Right lobe of liver (tissue), 6 donors: Measurements from ENCODE around the gene ABCC1. TPM values are rescaled to one million over a fixed set of nuclear protein-coding genes. Genes with fewer than 3 reads are reported as not detected.

Experiments
- ATAC-seq, 4 donors: fragments of 200-7000 bp; cut with Tn5 transposase; one replicate each; pipeline ENCODE4 v1.9.1; 2020; ENCODE audit warnings: mild to moderate bottlenecking in 4 of 4, moderate library complexity in 4 of 4
- DNase-seq, 3 donors: peaks; one replicate each; pipeline ENCODE4 v3.0.0-alpha.2; 2020
- H3K27ac ChIP-seq, 3 donors: fragments of 200-600 bp; one replicate each; pipeline ENCODE4 v1.8.0; 2022
- H3K27me3 ChIP-seq, 2 donors: fragments of 200-600 bp; one replicate each; pipeline ENCODE4 v1.8.0; 2022
- H3K36me3 ChIP-seq, 4 donors: fragments of 200-600 bp; sonication (generic) in 1 of 4; one replicate each; pipeline versions ENCODE4 v1.5.1 to v1.8.0; 2017 to 2022; ENCODE audit warnings: control low read depth in 1 of 4
- H3K4me1 ChIP-seq, 4 donors: fragments of 200-600 bp; sonication (generic) in 1 of 4; one replicate each; pipeline versions ENCODE4 v1.5.1 to v1.8.0; 2017 to 2022; ENCODE audit warnings: control low read depth in 1 of 4
- H3K4me3 ChIP-seq, 3 donors: fragments of 200-600 bp; one replicate each; pipeline ENCODE4 v1.8.0; 2022
- H3K9me3 ChIP-seq, 4 donors: fragments of 200-600 bp; sonication (generic) in 1 of 4; one replicate each; pipeline versions ENCODE4 v1.5.1 to v1.8.0; 2017 to 2022; ENCODE audit warnings: control low read depth in 1 of 4
- CTCF ChIP-seq, 4 donors: fragments of 200-600 bp in 3 of 4; fragments of 450-650 bp in 1 of 4; IDR thresholded peaks; one replicate each; pipeline versions ENCODE4 v1.5.1 to v1.8.0; 2016 to 2022; ENCODE audit warnings: antibody characterized with exemption in 4 of 4, mild to moderate bottlenecking in 2 of 4
- POLR2A ChIP-seq: fragments of 450-650 bp; IDR thresholded peaks from one replicate; pipeline ENCODE4 v1.6.1; 2017; ENCODE audit warnings: antibody characterized with exemption, mild to moderate bottlenecking
- WGBS: methylation state at CpG from one replicate; pipeline ENCODE4 v1.1.6; 2018; ENCODE audit warnings: low coverage, low lambda C conversion rate; ENCODE audit not compliant: insufficient coverage; ENCODE audit errors: missing lambda C conversion rate; 5-methylcytosine and 5-hydroxymethylcytosine counted together
- intact Hi-C, 2 donors: fragments of 100-400 bp; cut with DNase I; formaldehyde crosslinking; loops; one replicate each; pipeline versions ENCODE4 v1.11.2 to v1.14.1; 2022
- total RNA-seq, 6 experiments: library from RNA; depleted of rRNA in 2 of 6; stranded (reverse); fragments of >200 nt in 2 of 6; fragmentation: NEBNext Ultra II Directional in 3 of 6; extraction: Animal tissue kit (Norgen Biotek cat#: 25700) in 3 of 6; gene quantifications; one replicate each; pipeline versions ENCODE4 v1.1.0 to v1.2.4, GENCODE V29; 2016 to 2023
- donor health status: DM: no; HTN: yes; CAD: no.
- donor health status: DM: no; HTN: no; CAD: no.
- donor health status: DM: no; HTN: no; CAD: no.
- donor health status: DM: no; HTN: yes; CAD: no.
- donor health status: DM: no; HTN: yes; CAD: no.

ABCC1 gene
- total RNA-seq, 6 experiments from 2014 or later, result 1.9 to 6.7 (median 4.1) TPM

DNA sequence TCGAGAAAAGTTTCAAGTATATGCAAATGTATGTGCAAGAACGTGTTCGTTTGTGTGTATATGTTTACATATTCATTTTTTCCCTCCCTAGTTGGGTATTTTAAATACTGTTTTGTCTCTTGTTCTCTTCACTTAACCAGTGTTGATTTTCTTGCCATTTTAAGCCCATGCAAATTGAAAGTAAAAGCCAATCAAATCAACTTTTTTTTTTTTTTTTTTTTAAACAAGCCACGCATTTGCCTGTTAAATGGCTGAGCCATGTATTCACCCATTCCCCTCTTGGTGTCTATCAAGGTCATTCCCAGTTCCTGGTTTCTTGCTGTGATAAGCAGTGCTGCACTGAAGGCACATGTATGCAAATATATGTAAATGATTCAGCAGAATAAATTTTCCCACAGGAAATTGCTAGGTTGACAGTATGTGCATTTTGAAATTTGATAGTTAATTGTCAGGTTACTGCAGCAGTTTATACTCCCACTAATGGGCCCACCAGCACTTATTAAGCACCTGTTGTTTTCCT lies 12.2 kb downstream of the ABCC1 start:
- Histone ChIP-seq H3K27me3 (no peaks in the 10 kb centered on the region), H3K4me3 (no peak overlapping the region), H3K9me3 (no peaks in the 10 kb centered on the region), H3K27ac (no peak overlapping the region), H3K36me3 (no peaks in the 10 kb centered on the region), H3K4me1 (no peaks in the 10 kb centered on the region)
- intact Hi-C loops, result no loop called here
- no peak for DNase-seq
- no peak for TF ChIP-seq CTCF (IDR thresholded peaks at IDR 0.05)
- TF ChIP-seq POLR2A, result no peak
- WGBS, result 63% methylated on average over 4 of the region's 4 CpGs
- ATAC-seq, result no peak

DNA sequence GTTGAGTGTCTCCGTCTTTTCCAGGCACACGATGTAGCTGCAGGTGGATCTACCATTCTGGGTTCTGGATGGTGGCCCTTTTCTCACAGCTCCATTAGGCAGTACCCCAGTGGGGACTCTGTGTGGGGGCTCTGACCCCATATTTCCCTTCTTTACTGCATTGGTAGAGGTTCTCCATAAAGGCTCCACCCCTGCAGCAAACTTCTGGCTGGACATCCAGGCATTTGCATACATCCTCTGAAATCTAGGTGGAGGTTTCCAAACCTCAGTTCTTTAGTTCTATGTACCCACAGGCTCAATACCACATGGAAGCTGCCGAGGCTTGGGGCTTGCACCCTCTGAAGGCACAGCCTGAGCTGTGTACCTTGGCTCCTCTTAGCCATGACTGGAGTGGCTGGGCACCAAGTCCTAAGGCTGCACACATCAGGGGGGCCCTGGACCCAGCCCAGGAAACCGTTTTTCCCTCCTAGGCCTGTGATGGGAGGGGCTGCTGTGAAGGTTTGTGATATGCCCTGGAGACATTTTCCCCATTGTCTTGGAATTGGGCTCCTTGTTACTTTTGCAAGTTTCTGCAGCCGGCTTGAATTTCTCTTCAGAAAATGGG lies 14.0 kb downstream of the ABCC1 start:
- no peak overlapping the region for H3K27ac ChIP-seq
- TF ChIP-seq CTCF (IDR thresholded peaks at IDR 0.05), result no peak
- no peak for TF ChIP-seq POLR2A
- no peaks in the 10 kb centered on the region for H3K27me3 ChIP-seq
- no peaks in the 10 kb centered on the region for H3K9me3 ChIP-seq
- DNase-seq (no peak), ATAC-seq (no peak)
- intact Hi-C loops, result no loop called here
- WGBS, result 80% methylated on average over 1 of the region's 5 CpGs
- no peaks in the 10 kb centered on the region for H3K36me3 ChIP-seq
- H3K4me1 ChIP-seq, result no peaks in the 10 kb centered on the region
- no peak overlapping the region for H3K4me3 ChIP-seq

GRCh38 chr16:15966420-15966819 lies 17.0 kb downstream of the ABCC1 start:
- Histone ChIP-seq H3K4me1 (no peaks in the 10 kb centered on the region), H3K27ac (no peak overlapping the region), H3K27me3 (no peaks in the 10 kb centered on the region), H3K9me3 (no peaks in the 10 kb centered on the region), H3K4me3 (no peak overlapping the region), H3K36me3 (no peaks in the 10 kb centered on the region)
- no peak for TF ChIP-seq POLR2A
- DNase-seq (no peak), ATAC-seq (no peak)
- 80% methylated on average over 3 of the region's 5 CpGs for WGBS
- intact Hi-C loops, result no loop called here

- ATAC-seq, result no peak
- no peaks in the 10 kb centered on the region for H3K27me3 ChIP-seq
Measured at GRCh38 chr16:15966836-15967546, 17.6 kb downstream of the ABCC1 start.

More at GRCh38 chr16:15966836-15967546, 17.6 kb downstream of the ABCC1 start:
- 49% methylated on average over 5 of the region's 5 CpGs for WGBS
- intact Hi-C loops, result no loop called here
- Histone ChIP-seq H3K9me3 (no peaks in the 10 kb centered on the region), H3K27ac (no peak overlapping the region), H3K4me3 (no peak overlapping the region), H3K4me1 (no peaks in the 10 kb centered on the region), H3K36me3 (no peaks in the 10 kb centered on the region)
- TF ChIP-seq CTCF (IDR thresholded peaks at IDR 0.05) (no peak), POLR2A (no peak)
- no peak for DNase-seq
